ENCODE data around the gene CCDC122. TPM values are rescaled to one million over a fixed set of nuclear protein-coding genes. Genes with fewer than 3 reads are reported as not detected.

The CCDC122 gene
- total and polyA plus RNA-seq, 4 donors = 1.9 to 7.7 (median 6.6) TPM

- TF ChIP-seq CTCF (IDR thresholded peaks at IDR 0.05; ENCODE audit: control extremely low read depth, extremely low read depth) = no peak
- Histone ChIP-seq H3K27ac (ENCODE audit: low read depth in 1 of 2, low read length in 1 of 2) (no peak overlapping the region), H3K4me3 (no peak overlapping the region), H3K9ac (ENCODE audit: insufficient read depth in 1 of 2, low read length in 2 of 2) (no peak overlapping the region), H3K27me3 (ENCODE audit: control insufficient read depth in 3 of 3, insufficient read depth in 3 of 3, low read length in 2 of 3) (no peaks in the 10 kb centered on the region), H3K36me3 (ENCODE audit: control insufficient read depth in 4 of 4, insufficient read depth in 4 of 4, low read length in 4 of 4) (no peaks in the 10 kb centered on the region), H3K9me3 (ENCODE audit: control insufficient read depth in 4 of 4, insufficient read depth in 3 of 4, low read length in 3 of 4) (no peaks in the 10 kb centered on the region), H3K4me1 (ENCODE audit: control insufficient read depth in 5 of 5, insufficient read depth in 5 of 5, low read length in 5 of 5) (peaks cover 0 to 13% (median 0%) of the 10 kb centered on the region in 5 donors)
- DNase-seq = no peak
- WGBS, 2 donors = 33 to 49% methylated on average over 2 of the region's 2 CpGs
- ATAC-seq (ENCODE audit: insufficient read depth, low FRiP score) = no peak
Measured at GRCh38 chr13:43911278-43911677, 31.7 kb upstream of the CCDC122 start.

DNA sequence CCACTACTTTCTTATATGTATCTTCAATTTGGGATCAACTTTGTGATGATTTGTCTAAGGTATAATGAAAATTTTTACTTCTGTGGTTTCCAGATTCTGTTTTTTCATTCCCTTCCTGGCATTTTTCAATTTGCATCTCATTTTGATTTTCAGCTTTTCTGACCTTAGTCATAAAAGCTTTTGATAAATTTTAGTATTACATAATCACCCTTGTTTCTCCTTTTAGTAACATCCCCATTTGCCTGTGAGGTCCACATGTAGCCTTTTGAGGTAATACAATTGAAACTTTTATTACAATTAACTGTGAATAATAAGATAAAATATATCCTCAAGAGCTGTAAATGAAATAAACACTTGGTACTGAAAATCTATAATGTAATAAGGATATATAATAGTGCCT is 31.3 kb upstream of the CCDC122 start:
- Histone ChIP-seq H3K9ac (ENCODE audit: insufficient read depth in 1 of 2, low read length in 2 of 2) (no peak overlapping the region), H3K27ac (ENCODE audit: low read depth in 1 of 2, low read length in 1 of 2) (no peak overlapping the region), H3K4me3 (no peak overlapping the region), H3K9me3 (ENCODE audit: control insufficient read depth in 4 of 4, insufficient read depth in 3 of 4, low read length in 3 of 4) (no peaks in the 10 kb centered on the region), H3K27me3 (ENCODE audit: control insufficient read depth in 3 of 3, insufficient read depth in 3 of 3, low read length in 2 of 3) (no peaks in the 10 kb centered on the region), H3K4me1 (ENCODE audit: control insufficient read depth in 5 of 5, insufficient read depth in 5 of 5, low read length in 5 of 5) (peaks cover 0 to 13% (median 0%) of the 10 kb centered on the region in 5 donors), H3K36me3 (ENCODE audit: control insufficient read depth in 4 of 4, insufficient read depth in 4 of 4, low read length in 4 of 4) (no peaks in the 10 kb centered on the region)
- no peak for DNase-seq
- ATAC-seq (ENCODE audit: insufficient read depth, low FRiP score) = no peak
- no peak for TF ChIP-seq CTCF (IDR thresholded peaks at IDR 0.05; ENCODE audit: control extremely low read depth, extremely low read depth)

DNA sequence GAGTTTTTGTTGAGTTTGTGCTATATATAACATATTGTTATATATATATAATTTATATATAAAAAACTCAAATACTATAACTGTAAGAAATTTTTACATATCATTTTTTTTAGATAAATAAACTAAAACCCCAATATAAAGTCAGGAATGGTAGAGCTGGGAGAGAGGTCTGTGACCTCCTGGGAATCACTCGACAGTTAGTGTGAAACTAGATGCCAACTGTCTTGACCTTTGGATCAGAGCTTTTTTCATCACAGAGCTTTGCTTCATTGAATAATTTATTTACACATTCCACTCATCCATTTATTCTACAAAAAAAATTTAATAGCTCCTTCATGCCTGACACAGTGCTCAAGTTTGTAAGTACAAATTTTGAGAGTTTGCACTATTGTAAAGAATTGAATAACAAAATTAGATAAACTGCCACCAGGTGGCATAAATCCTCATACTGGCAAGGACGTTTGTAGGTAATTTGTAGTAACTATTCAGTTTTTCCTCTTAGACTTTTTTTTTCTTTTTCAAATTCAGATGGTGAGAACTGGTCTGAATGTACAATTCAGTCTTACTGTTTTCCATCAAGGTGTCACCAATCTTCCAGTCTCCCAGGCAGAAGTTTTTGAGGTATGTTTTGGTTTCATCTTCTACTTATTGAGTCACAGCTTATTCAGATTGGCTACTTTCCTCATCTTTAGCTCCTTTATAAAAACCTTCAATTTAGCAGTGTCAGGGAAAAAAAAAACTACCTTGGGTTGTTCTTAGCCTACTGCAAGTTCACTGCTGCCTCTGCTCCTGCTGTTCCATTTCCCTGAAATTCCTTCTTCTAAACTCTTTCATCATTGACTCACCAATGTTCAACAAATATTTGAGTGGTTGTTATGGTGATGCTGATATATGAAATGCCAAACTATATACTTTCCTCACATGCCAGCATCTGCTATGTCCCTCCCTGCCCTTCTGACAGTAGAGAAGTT is 28.9 kb upstream of the CCDC122 start:
- Histone ChIP-seq H3K27ac (ENCODE audit: low read depth in 1 of 2, low read length in 1 of 2) (peak overlapping the region in 1 of 2 donors; percentile 66), H3K9ac (ENCODE audit: insufficient read depth in 1 of 2, low read length in 2 of 2) (no peak overlapping the region), H3K36me3 (ENCODE audit: control insufficient read depth in 4 of 4, insufficient read depth in 4 of 4, low read length in 4 of 4) (no peaks in the 10 kb centered on the region), H3K9me3 (ENCODE audit: control insufficient read depth in 4 of 4, insufficient read depth in 3 of 4, low read length in 3 of 4) (no peaks in the 10 kb centered on the region), H3K4me3 (no peak overlapping the region), H3K4me1 (ENCODE audit: control insufficient read depth in 5 of 5, insufficient read depth in 5 of 5, low read length in 5 of 5) (peaks cover 0 to 13% (median 0%) of the 10 kb centered on the region in 5 donors), H3K27me3 (ENCODE audit: control insufficient read depth in 3 of 3, insufficient read depth in 3 of 3, low read length in 2 of 3) (no peaks in the 10 kb centered on the region)
- TF ChIP-seq CTCF (IDR thresholded peaks at IDR 0.05; ENCODE audit: control extremely low read depth, extremely low read depth) = peak; percentile 9
- 41 to 47% methylated on average over 2 of the region's 2 CpGs for WGBS, 2 donors
- DNase-seq (peak; percentile 13 to 79 (median 71)), ATAC-seq (ENCODE audit: insufficient read depth, low FRiP score) (peak; percentile 27)

All from lung (tissue), 12 donors.